Neural progenitor cell (in vitro differentiated cells): ENCODE results near the gene UBE2K.

Source experiments
- EZH2phosphoT487 ChIP-seq: fragments of 200-600 bp; sonication (generic); IDR thresholded peaks from 2 replicates; pipeline ENCODE4 v1.6.1; 2017; ENCODE audit warnings: antibody characterized with exemption
- TF ChIP-seq, protein P1 (sequence below): fragments of 200-600 bp; sonication (generic); IDR thresholded peaks from 2 replicates; pipeline ENCODE4 v1.5.1; 2017; ENCODE audit warnings: antibody characterized with exemption, mild to moderate bottlenecking

DNA sequence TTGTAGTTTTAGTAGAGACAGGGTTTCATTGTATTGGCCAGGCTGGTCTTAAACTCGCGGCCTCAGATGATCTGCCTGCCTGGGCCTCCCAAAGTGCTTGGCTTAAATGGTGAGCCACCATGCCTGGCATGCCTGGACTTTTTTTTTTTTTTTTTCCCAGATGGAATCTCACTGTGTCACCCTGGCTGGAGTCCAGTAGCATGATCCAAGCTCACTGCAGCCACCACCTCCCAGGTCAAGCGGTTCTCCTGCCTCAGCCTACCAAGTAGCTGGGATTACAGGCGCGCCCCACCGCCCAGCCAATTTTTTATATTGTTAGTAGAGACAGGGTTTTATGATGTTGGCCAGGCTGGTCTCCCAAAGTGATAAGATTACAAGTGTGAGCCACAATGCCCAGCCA lies 8.4 kb downstream of the UBE2K start:
- TF ChIP-seq, protein P1, sequence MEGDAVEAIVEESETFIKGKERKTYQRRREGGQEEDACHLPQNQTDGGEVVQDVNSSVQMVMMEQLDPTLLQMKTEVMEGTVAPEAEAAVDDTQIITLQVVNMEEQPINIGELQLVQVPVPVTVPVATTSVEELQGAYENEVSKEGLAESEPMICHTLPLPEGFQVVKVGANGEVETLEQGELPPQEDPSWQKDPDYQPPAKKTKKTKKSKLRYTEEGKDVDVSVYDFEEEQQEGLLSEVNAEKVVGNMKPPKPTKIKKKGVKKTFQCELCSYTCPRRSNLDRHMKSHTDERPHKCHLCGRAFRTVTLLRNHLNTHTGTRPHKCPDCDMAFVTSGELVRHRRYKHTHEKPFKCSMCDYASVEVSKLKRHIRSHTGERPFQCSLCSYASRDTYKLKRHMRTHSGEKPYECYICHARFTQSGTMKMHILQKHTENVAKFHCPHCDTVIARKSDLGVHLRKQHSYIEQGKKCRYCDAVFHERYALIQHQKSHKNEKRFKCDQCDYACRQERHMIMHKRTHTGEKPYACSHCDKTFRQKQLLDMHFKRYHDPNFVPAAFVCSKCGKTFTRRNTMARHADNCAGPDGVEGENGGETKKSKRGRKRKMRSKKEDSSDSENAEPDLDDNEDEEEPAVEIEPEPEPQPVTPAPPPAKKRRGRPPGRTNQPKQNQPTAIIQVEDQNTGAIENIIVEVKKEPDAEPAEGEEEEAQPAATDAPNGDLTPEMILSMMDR = no peak
- TF ChIP-seq EZH2phosphoT487 = no peak
